OCI-LY1 (cell line): ENCODE measurements around the gene PNPLA6.

Experiments
- H2AFZ ChIP-seq: fragments of 200-600 bp; sonication (generic), shearing (Covaris generic); 2 replicates; pipeline ENCODE4 v1.6.0; 2014; ENCODE audit warnings: antibody characterized with exemption, mild to moderate bottlenecking, low read length
- H3F3A ChIP-seq: fragments of 200-600 bp; sonication (generic), shearing (Covaris generic); 2 replicates; pipeline ENCODE4 v1.6.0; 2014; ENCODE audit warnings: mild to moderate bottlenecking, antibody characterized with exemption, low read length, moderate library complexity; ENCODE audit not compliant: insufficient read depth
- H3K27ac ChIP-seq: fragments of 200-600 bp; sonication (generic); 2 replicates; pipeline ENCODE4 v1.5.1; 2014; ENCODE audit warnings: low read length, mixed run types, mild to moderate bottlenecking, low read depth; ENCODE audit not compliant: poor library complexity, severe bottlenecking
- H3K27me3 ChIP-seq: fragments of 200-600 bp; sonication (generic); 2 replicates; pipeline ENCODE4 v1.6.0; 2014; ENCODE audit warnings: antibody characterized with exemption, mild to moderate bottlenecking, low read length, moderate library complexity; ENCODE audit not compliant: insufficient read depth
- H3K36me3 ChIP-seq: fragments of 200-600 bp; sonication (generic); 2 replicates; pipeline ENCODE4 v1.6.1; 2014; ENCODE audit warnings: mild to moderate bottlenecking, antibody characterized with exemption, low read length, moderate library complexity, mixed read lengths; ENCODE audit not compliant: insufficient read depth
- H3K4me1 ChIP-seq: fragments of 200-600 bp; sonication (generic); 2 replicates; pipeline ENCODE4 v1.5.1; 2014; ENCODE audit warnings: mild to moderate bottlenecking, low read length, moderate library complexity; ENCODE audit not compliant: insufficient read depth, severe bottlenecking
- H3K4me2 ChIP-seq: fragments of 200-600 bp; sonication (generic), shearing (Covaris generic); 2 replicates; pipeline ENCODE4 v1.6.1; 2014; ENCODE audit warnings: low read length
- H3K4me3 ChIP-seq: fragments of 200-600 bp; sonication (generic); 2 replicates; pipeline ENCODE4 v1.5.1; 2014; ENCODE audit warnings: low read length, low read depth, mild to moderate bottlenecking, mixed read lengths; ENCODE audit not compliant: poor library complexity, severe bottlenecking
- H3K79me2 ChIP-seq: fragments of 200-600 bp; shearing (Covaris generic); 2 replicates; pipeline ENCODE4 v1.6.1; 2016; ENCODE audit warnings: mixed run types, low read length, mixed read lengths; ENCODE audit not compliant: insufficient read depth
- H3K9ac ChIP-seq: fragments of 200-600 bp; sonication (generic), shearing (Covaris generic); 2 replicates; pipeline ENCODE4 v1.6.1; 2014; ENCODE audit warnings: mild to moderate bottlenecking, low read length, mixed read lengths
- H3K9me2 ChIP-seq: fragments of 200-600 bp; sonication (generic), shearing (Covaris generic); 2 replicates; pipeline ENCODE4 v1.6.1; 2014; ENCODE audit warnings: low read depth, mild to moderate bottlenecking, low read length, mixed read lengths
- H3K9me3 ChIP-seq: fragments of 200-600 bp; shearing (Covaris generic); 2 replicates; pipeline ENCODE4 v1.6.1; 2014; ENCODE audit warnings: low read length, mixed read lengths
- H4K20me1 ChIP-seq: fragments of 200-600 bp; sonication (generic), shearing (Covaris generic); 2 replicates; pipeline ENCODE4 v1.6.0; 2016; ENCODE audit warnings: mild to moderate bottlenecking, low read length; ENCODE audit not compliant: insufficient read depth
- CTCF ChIP-seq: fragments of 200-600 bp; sonication (generic), shearing (Covaris generic); IDR thresholded peaks from 2 replicates; pipeline ENCODE4 v1.5.1; 2017; ENCODE audit warnings: mild to moderate bottlenecking, antibody characterized with exemption, low read length, moderate library complexity, mixed read lengths
- EZH2 ChIP-seq: fragments of 200-600 bp; sonication (generic), shearing (Covaris generic); IDR thresholded peaks from 2 replicates; pipeline ENCODE4 v1.8.0; 2017; ENCODE audit warnings: borderline replicate concordance, mixed run types, mild to moderate bottlenecking, antibody characterized with exemption, low read length, moderate library complexity, mixed read lengths

The PNPLA6 gene

GRCh38 chr19:7529246-7529600 is 6.3 kb upstream of the PNPLA6 start:
- no peak overlapping the region for H3K9ac ChIP-seq
- H3K9me2 ChIP-seq, result no peaks in the 10 kb centered on the region
- no peak overlapping the region for H2AFZ ChIP-seq
- no peak overlapping the region for H3K27ac ChIP-seq
- no peaks in the 10 kb centered on the region; the same call in 1 of the 2 replicates for H3K36me3 ChIP-seq
- H3K79me2 ChIP-seq, result no peaks in the 10 kb centered on the region
- H3K9me3 ChIP-seq, result no peaks in the 10 kb centered on the region
- H3K27me3 ChIP-seq, result no peaks in the 10 kb centered on the region
- no peaks in the 10 kb centered on the region for H4K20me1 ChIP-seq
- H3F3A ChIP-seq, result no peaks in the 10 kb centered on the region
- H3K4me1 ChIP-seq, result peaks cover 5% of the 10 kb centered on the region
- H3K4me3 ChIP-seq, result no peak overlapping the region
- no peak overlapping the region for H3K4me2 ChIP-seq
- no peak for TF ChIP-seq CTCF
- TF ChIP-seq EZH2, result no peak

- peaks cover 5% of the 10 kb centered on the region for H3K4me1 ChIP-seq
- TF ChIP-seq EZH2 (no peak), CTCF (no peak)
- H3K27me3 ChIP-seq, result no peaks in the 10 kb centered on the region
- H3K36me3 ChIP-seq, result no peaks in the 10 kb centered on the region; the same call in 1 of the 2 replicates
- H4K20me1 ChIP-seq, result no peaks in the 10 kb centered on the region
- H3K79me2 ChIP-seq, result no peaks in the 10 kb centered on the region
- H3K27ac ChIP-seq, result no peak overlapping the region
- no peak overlapping the region for H3K4me2 ChIP-seq
- H3F3A ChIP-seq, result no peaks in the 10 kb centered on the region
- no peak overlapping the region for H3K4me3 ChIP-seq
- no peaks in the 10 kb centered on the region for H3K9me3 ChIP-seq
- no peaks in the 10 kb centered on the region for H3K9me2 ChIP-seq
- no peak overlapping the region for H2AFZ ChIP-seq
- H3K9ac ChIP-seq, result no peak overlapping the region
These were observed 5.7 kb upstream of the PNPLA6 start for GRCh38 chr19:7529610-7530490.

GRCh38 chr19:7533281-7533885 is 2.1 kb upstream of the PNPLA6 start:
- Histone ChIP-seq H3K27me3 (no peaks in the 10 kb centered on the region), H3K9ac (peak overlapping the region; percentile 36; the same call in 1 of the 2 replicates), H3K36me3 (peaks cover 8% of the 10 kb centered on the region), H3K4me2 (peak overlapping the region; percentile 51), H3K4me1 (peaks cover 13% of the 10 kb centered on the region), H2AFZ (no peak overlapping the region; the same call in 1 of the 2 replicates), H3F3A (no peaks in the 10 kb centered on the region), H3K4me3 (peak overlapping the region; percentile 68), H3K27ac (no peak overlapping the region), H3K9me3 (no peaks in the 10 kb centered on the region), H3K79me2 (no peaks in the 10 kb centered on the region), H4K20me1 (no peaks in the 10 kb centered on the region), H3K9me2 (no peaks in the 10 kb centered on the region)
- TF ChIP-seq CTCF (no peak), EZH2 (no peak)
